H9 (cell line): ENCODE measurements around the gene CERKL. TPM values are rescaled to one million over a fixed set of nuclear protein-coding genes. Genes with fewer than 3 reads are reported as not detected.

Source experiments
- DNase-seq: peaks from one replicate; pipeline ENCODE4 v3.0.0-alpha.2; 2017
- H2AFZ ChIP-seq: one replicate; pipeline ENCODE4 v1.6.1; 2013; ENCODE audit warnings: mild to moderate bottlenecking, low read length, control low read depth, moderate library complexity
- H2AK5ac ChIP-seq: 2 replicates; pipeline ENCODE4 v1.6.1; 2013; ENCODE audit warnings: low read length, control low read depth, mixed read lengths; ENCODE audit not compliant: insufficient read length
- H2BK120ac ChIP-seq: one replicate; pipeline ENCODE4 v1.6.1; 2013; ENCODE audit warnings: low read depth, mild to moderate bottlenecking, low read length, control low read depth, inconsistent platforms; ENCODE audit not compliant: poor library complexity, severe bottlenecking
- H2BK12ac ChIP-seq: 2 replicates; pipeline ENCODE4 v1.6.1; 2013; ENCODE audit warnings: low read length, control low read depth, mixed read lengths, low read depth; ENCODE audit not compliant: insufficient read length
- H2BK15ac ChIP-seq: 2 replicates; pipeline ENCODE4 v1.6.1; 2013; ENCODE audit warnings: low read depth, low read length, control low read depth
- H2BK20ac ChIP-seq: one replicate; pipeline ENCODE4 v1.6.1; 2013; ENCODE audit warnings: low read depth, mild to moderate bottlenecking, low read length, control low read depth, inconsistent platforms; ENCODE audit not compliant: poor library complexity, severe bottlenecking
- H2BK5ac ChIP-seq: 2 replicates; pipeline ENCODE4 v1.6.1; 2013; ENCODE audit warnings: low read length, control low read depth, mixed read lengths; ENCODE audit not compliant: insufficient read length
- H3K14ac ChIP-seq: 2 replicates; pipeline ENCODE4 v1.6.1; 2013; ENCODE audit warnings: low read length, control low read depth; ENCODE audit not compliant: insufficient read depth
- H3K18ac ChIP-seq: 2 replicates; pipeline ENCODE4 v1.6.1; 2013; ENCODE audit warnings: low read depth, mild to moderate bottlenecking, mixed read lengths, low read length, control low read depth; ENCODE audit not compliant: insufficient read length
- H3K23ac ChIP-seq: 2 replicates; pipeline ENCODE4 v1.6.1; 2013; ENCODE audit warnings: low read length, control low read depth, mixed read lengths, low read depth; ENCODE audit not compliant: insufficient read length
- H3K23me2 ChIP-seq: 2 replicates; pipeline ENCODE4 v1.6.1; 2013; ENCODE audit warnings: low read depth, mild to moderate bottlenecking, mixed read lengths, low read length, control low read depth; ENCODE audit not compliant: insufficient read length, poor library complexity, severe bottlenecking
- H3K27ac ChIP-seq: 2 replicates; pipeline ENCODE4 v1.5.1; 2013; ENCODE audit warnings: low read length, control low read depth, mixed read lengths, low read depth; ENCODE audit not compliant: insufficient read length
- H3K27me3 ChIP-seq: 2 replicates; pipeline ENCODE4 v1.6.1; 2013; ENCODE audit warnings: low read length, control low read depth, inconsistent platforms; ENCODE audit not compliant: insufficient read depth
- H3K4ac ChIP-seq: 2 replicates; pipeline ENCODE4 v1.6.1; 2013; ENCODE audit warnings: low read depth, mild to moderate bottlenecking, control low read depth, inconsistent platforms, low read length, moderate library complexity
- H3K4me1 ChIP-seq: 2 replicates; pipeline ENCODE4 v1.6.1; 2013; ENCODE audit warnings: low read length, control low read depth, inconsistent platforms; ENCODE audit not compliant: insufficient read depth
- H3K4me2 ChIP-seq: 2 replicates; pipeline ENCODE4 v1.6.1; 2013; ENCODE audit warnings: low read length, control low read depth, mixed read lengths; ENCODE audit not compliant: insufficient read length, insufficient read depth
- H3K56ac ChIP-seq: 2 replicates; pipeline ENCODE4 v1.6.1; 2013; ENCODE audit warnings: low read depth, mild to moderate bottlenecking, mixed read lengths, low read length, control low read depth; ENCODE audit not compliant: insufficient read length
- H3K79me1 ChIP-seq: 2 replicates; pipeline ENCODE4 v1.6.1; 2013; ENCODE audit warnings: low read depth, mild to moderate bottlenecking, moderate library complexity, low read length, control low read depth, inconsistent platforms; ENCODE audit not compliant: insufficient read depth, poor library complexity, severe bottlenecking
- H3K79me2 ChIP-seq: 2 replicates; pipeline ENCODE4 v1.6.1; 2013; ENCODE audit warnings: low read length, control low read depth, inconsistent platforms; ENCODE audit not compliant: insufficient read depth
- H3K9ac ChIP-seq: 2 replicates; pipeline ENCODE4 v1.6.1; 2013; ENCODE audit warnings: low read length, control low read depth, mixed read lengths; ENCODE audit not compliant: insufficient read length; ENCODE audit errors: extremely low read depth
- H3K9me3 ChIP-seq: one replicate; pipeline ENCODE4 v1.6.1; 2013; ENCODE audit warnings: low read depth, low read length, inconsistent platforms; ENCODE audit not compliant: control insufficient read depth
- H3T11ph ChIP-seq: one replicate; pipeline ENCODE4 v1.6.1; 2013; ENCODE audit warnings: mild to moderate bottlenecking, low read length, control low read depth, inconsistent platforms
- H4K20me1 ChIP-seq: one replicate; pipeline ENCODE4 v1.6.1; 2013; ENCODE audit not compliant: control insufficient read depth, insufficient read length, insufficient read depth
- H4K5ac ChIP-seq: 2 replicates; pipeline ENCODE4 v1.6.1; 2013; ENCODE audit warnings: low read depth, mild to moderate bottlenecking, mixed read lengths, low read length, control low read depth; ENCODE audit not compliant: insufficient read length
- H4K8ac ChIP-seq: replicated peaks from 2 replicates; pipeline ENCODE4 v1.6.1; 2013; ENCODE audit warnings: low read length, control low read depth, mixed read lengths, low read depth; ENCODE audit not compliant: insufficient read length
- H4K91ac ChIP-seq: 2 replicates; pipeline ENCODE4 v1.6.1; 2013; ENCODE audit warnings: low read depth, mild to moderate bottlenecking, moderate library complexity, mixed read lengths, low read length, control low read depth; ENCODE audit not compliant: insufficient read length
- H3K27ac Mint-ChIP-seq, 3 experiments: 2 replicates in 2 of 3; 3 replicates in 1 of 3; pipeline ENCODE4 v1.8.0; 2020 to 2021; ENCODE audit warnings: mixed read lengths in 3 of 3, mild to moderate bottlenecking in 1 of 3, moderate library complexity in 1 of 3
- H3K27me3 Mint-ChIP-seq: 2 replicates; pipeline ENCODE4 v1.8.0; 2021; ENCODE audit warnings: low read depth, mild to moderate bottlenecking, moderate library complexity, mixed read lengths
- H3K36me3 Mint-ChIP-seq, 3 experiments: 2 replicates in 2 of 3; 3 replicates in 1 of 3; pipeline ENCODE4 v1.8.0; 2020 to 2021; ENCODE audit warnings: low read depth in 3 of 3, mixed read lengths in 3 of 3; ENCODE audit not compliant: insufficient read depth in 1 of 3
- H3K4me1 Mint-ChIP-seq, 2 experiments: 2 replicates each; pipeline ENCODE4 v1.8.0; 2020; ENCODE audit warnings: mixed read lengths in 2 of 2
- H3K4me3 Mint-ChIP-seq, 2 experiments: 2 replicates in 1 of 2; 3 replicates in 1 of 2; pipeline ENCODE4 v1.8.0; 2020 to 2021; ENCODE audit warnings: mild to moderate bottlenecking in 2 of 2, mixed read lengths in 2 of 2, moderate library complexity in 1 of 2
- H3K9me3 Mint-ChIP-seq, 2 experiments: 2 replicates in 1 of 2; 3 replicates in 1 of 2; pipeline ENCODE4 v1.8.0; 2020; ENCODE audit warnings: mild to moderate bottlenecking in 2 of 2, mixed read lengths in 2 of 2, moderate library complexity in 1 of 2
- WGBS: extraction: QIAGEN DNeasy Blood & Tissue Kit; methylation state at CpG from one replicate; pipeline ENCODE4 v1.1.7; 2013; ENCODE audit warnings: missing lambda C conversion rate, low lambda C conversion rate, mixed read lengths; ENCODE audit not compliant: insufficient read length; ENCODE audit errors: extremely low coverage; 5-methylcytosine and 5-hydroxymethylcytosine counted together
- total RNA-seq: library from RNA; stranded (reverse); gene quantifications from 2 replicates; pipeline ENCODE4 v1.2.1, GENCODE V29; 2021
- TF ChIP-seq, protein P1 (sequence below): fragments of 200-600 bp; sonication (generic); conservative IDR thresholded peaks from 3 replicates; pipeline ENCODE4 v1.8.0; 2021; ENCODE audit warnings: antibody characterized with exemption, mild to moderate bottlenecking

The CERKL gene
- total RNA-seq, 1 experiment from 2014 or later: not detected

DNA sequence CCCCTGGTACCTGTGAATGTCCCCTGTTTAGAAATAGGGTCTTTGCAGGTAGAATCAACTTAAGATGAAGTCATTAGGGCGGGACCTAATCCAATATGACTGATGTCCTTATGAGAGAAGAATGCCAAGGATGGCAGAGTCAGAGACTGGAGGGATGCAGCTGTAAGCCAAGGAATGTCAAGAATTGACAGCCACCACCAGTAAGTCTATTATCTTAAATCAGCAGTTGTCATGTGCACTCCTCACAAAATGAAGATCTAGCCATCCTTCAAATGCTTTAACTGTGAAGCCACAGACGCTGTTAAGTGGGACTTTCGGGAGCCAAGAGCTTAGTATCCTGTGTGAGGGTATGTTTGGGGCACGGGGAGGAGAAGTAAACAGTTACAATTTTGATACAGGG, 116.5 kb downstream of the CERKL start:
- Histone ChIP-seq H3K56ac (no peak overlapping the region), H3K23ac (no peak overlapping the region), H2BK20ac (no peak overlapping the region), H3K18ac (no peak overlapping the region), H3K27ac (no peak overlapping the region), H2BK12ac (no peak overlapping the region), H2BK120ac (no peak overlapping the region), H2AK5ac (no peak overlapping the region), H4K5ac (no peak overlapping the region), H4K91ac (no peak overlapping the region), H3K4ac (no peak overlapping the region), H3K4me1 (no peaks in the 10 kb centered on the region), H3K79me2 (no peaks in the 10 kb centered on the region), H2BK5ac (no peak overlapping the region), H4K20me1 (no peaks in the 10 kb centered on the region), H3K14ac (no peak overlapping the region), H3K9ac (no peak overlapping the region), H2BK15ac (no peak overlapping the region), H3K27me3 (no peaks in the 10 kb centered on the region), H3K9me3 (no peaks in the 10 kb centered on the region), H3K4me2 (no peak overlapping the region), H4K8ac (no peak overlapping the region), H3K79me1 (no peaks in the 10 kb centered on the region), H3K23me2 (no peaks in the 10 kb centered on the region), H3T11ph (no peak overlapping the region), H2AFZ (no peak overlapping the region)
- peaks cover 0 to 2% of the 10 kb centered on the region in 2 experiments; a peak in 2 of 5 replicates for H3K9me3 Mint-ChIP-seq
- H3K4me3 Mint-ChIP-seq: no peak overlapping the region
- peaks cover 0 to 9% (median 5%) of the 10 kb centered on the region in 3 experiments; a peak in 4 of 7 replicates for H3K36me3 Mint-ChIP-seq
- WGBS: no CpG with 5 or more reads among the region's 4 CpGs
- no peak overlapping the region; a peak in 1 of 7 replicates for H3K27ac Mint-ChIP-seq
- DNase-seq: no peak
- H3K27me3 Mint-ChIP-seq: no peaks in the 10 kb centered on the region
- H3K4me1 Mint-ChIP-seq: no peaks in the 10 kb centered on the region
- TF ChIP-seq, protein P1, sequence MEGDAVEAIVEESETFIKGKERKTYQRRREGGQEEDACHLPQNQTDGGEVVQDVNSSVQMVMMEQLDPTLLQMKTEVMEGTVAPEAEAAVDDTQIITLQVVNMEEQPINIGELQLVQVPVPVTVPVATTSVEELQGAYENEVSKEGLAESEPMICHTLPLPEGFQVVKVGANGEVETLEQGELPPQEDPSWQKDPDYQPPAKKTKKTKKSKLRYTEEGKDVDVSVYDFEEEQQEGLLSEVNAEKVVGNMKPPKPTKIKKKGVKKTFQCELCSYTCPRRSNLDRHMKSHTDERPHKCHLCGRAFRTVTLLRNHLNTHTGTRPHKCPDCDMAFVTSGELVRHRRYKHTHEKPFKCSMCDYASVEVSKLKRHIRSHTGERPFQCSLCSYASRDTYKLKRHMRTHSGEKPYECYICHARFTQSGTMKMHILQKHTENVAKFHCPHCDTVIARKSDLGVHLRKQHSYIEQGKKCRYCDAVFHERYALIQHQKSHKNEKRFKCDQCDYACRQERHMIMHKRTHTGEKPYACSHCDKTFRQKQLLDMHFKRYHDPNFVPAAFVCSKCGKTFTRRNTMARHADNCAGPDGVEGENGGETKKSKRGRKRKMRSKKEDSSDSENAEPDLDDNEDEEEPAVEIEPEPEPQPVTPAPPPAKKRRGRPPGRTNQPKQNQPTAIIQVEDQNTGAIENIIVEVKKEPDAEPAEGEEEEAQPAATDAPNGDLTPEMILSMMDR: no peak
